SK-N-SH (cell line): ENCODE measurements around the gene CUEDC2. TPM values are rescaled to one million over a fixed set of nuclear protein-coding genes. Genes with fewer than 3 reads are reported as not detected.

Experiments used
- CTCF ChIA-PET: fragments of 300-600, 350-600 bp; formaldehyde crosslinking; extraction: SDS; loops from one replicate; lab custom pipeline; 2021; lab: Yijun Ruan, JAX
- POLR2A ChIA-PET: fragments of 350-600 bp; sonication (Branson Sonifier 250); formaldehyde crosslinking; extraction: SDS; loops from one replicate; lab custom pipeline; 2020; ENCODE audit warnings: antibody characterized with exemption, inconsistent platforms; lab: Yijun Ruan, JAX
- DNase-seq: peaks from one replicate; pipeline ENCODE4 v3.0.0; 2012
- H2AFZ ChIP-seq: fragments of 200-600 bp; sonication (generic); 2 replicates; pipeline ENCODE4 v1.8.1; 2016; ENCODE audit warnings: antibody characterized with exemption, mild to moderate bottlenecking, low read depth
- H3F3A ChIP-seq: fragments of 200-600 bp; sonication (generic); replicated peaks from 2 replicates; pipeline ENCODE3; 2016; ENCODE audit warnings: antibody characterized with exemption, mild to moderate bottlenecking; ENCODE audit not compliant: insufficient read depth
- H3K27ac ChIP-seq, 2 experiments: fragments of 200-500 bp in 1 of 2; fragments of 200-600 bp in 1 of 2; sonication (Bioruptor generic) in 1 of 2; sonication (generic), shearing (Covaris generic) in 1 of 2; 2 replicates each; pipeline versions ENCODE4 v1.5.1 to v1.6.1; 2014 to 2016; ENCODE audit warnings: low read depth in 2 of 2, inconsistent platforms in 1 of 2, low read length in 1 of 2, mild to moderate bottlenecking in 1 of 2, mixed read lengths in 1 of 2
- H3K27me3 ChIP-seq: fragments of 200-600 bp; sonication (generic), shearing (Covaris generic); 2 replicates; pipeline ENCODE4 v1.6.1; 2016; ENCODE audit warnings: mixed run types; ENCODE audit not compliant: insufficient read depth
- H3K36me3 ChIP-seq, 2 experiments: fragments of 200-500 bp in 1 of 2; fragments of 200-600 bp in 1 of 2; sonication (Bioruptor generic) in 1 of 2; sonication (generic) in 1 of 2; replicated peaks in 1 of 2; 2 replicates each; pipeline versions ENCODE3 to v1.5.1; 2014 to 2016; ENCODE audit warnings: low read length in 1 of 2, mild to moderate bottlenecking in 1 of 2; ENCODE audit not compliant: insufficient read depth in 2 of 2, control insufficient read depth in 1 of 2
- H3K4me1 ChIP-seq, 2 experiments: fragments of 200-500 bp in 1 of 2; fragments of 200-600 bp in 1 of 2; sonication (Bioruptor generic) in 1 of 2; sonication (generic), shearing (Covaris generic) in 1 of 2; 2 replicates each; pipeline versions ENCODE4 v1.5.1 to v1.6.1; 2014 to 2016; ENCODE audit warnings: low read depth in 1 of 2, low read length in 1 of 2, mixed run types in 1 of 2; ENCODE audit not compliant: insufficient read depth in 2 of 2, control insufficient read depth in 1 of 2
- H3K4me2 ChIP-seq: fragments of 200-600 bp; sonication (generic), shearing (Covaris generic); 2 replicates; pipeline ENCODE4 v1.6.1; 2017; ENCODE audit warnings: mixed run types
- H3K4me3 ChIP-seq, 2 experiments: fragments of 200-500 bp in 1 of 2; fragments of 200-600 bp in 1 of 2; sonication (Bioruptor generic) in 1 of 2; sonication (generic), shearing (Covaris generic) in 1 of 2; 2 replicates each; pipeline versions ENCODE4 v1.5.1 to v1.8.1; 2014 to 2016; ENCODE audit warnings: low read depth in 2 of 2, inconsistent platforms in 1 of 2, low read length in 1 of 2, mild to moderate bottlenecking in 1 of 2, mixed read lengths in 1 of 2, moderate library complexity in 1 of 2
- H3K79me2 ChIP-seq: fragments of 200-600 bp; sonication (generic); 2 replicates; pipeline ENCODE4 v1.8.1; 2017; ENCODE audit warnings: mild to moderate bottlenecking; ENCODE audit not compliant: insufficient read depth
- H3K9ac ChIP-seq: fragments of 200-600 bp; sonication (generic); 2 replicates; pipeline ENCODE4 v1.6.1; 2017; ENCODE audit warnings: mixed run types
- H3K9me2 ChIP-seq: fragments of 200-600 bp; sonication (generic); 2 replicates; pipeline ENCODE4 v1.6.1; 2017; ENCODE audit warnings: mixed run types
- H3K9me3 ChIP-seq: fragments of 200-600 bp; sonication (generic); 2 replicates; pipeline ENCODE4 v1.6.1; 2017; ENCODE audit warnings: mixed run types, mild to moderate bottlenecking, moderate library complexity
- H4K20me1 ChIP-seq: fragments of 200-600 bp; sonication (generic); 2 replicates; pipeline ENCODE4 v1.6.1; 2017; ENCODE audit warnings: mild to moderate bottlenecking, mixed run types; ENCODE audit not compliant: insufficient read depth
- FOXJ3 ChIP-seq: sonication (generic); formaldehyde crosslinking; IDR thresholded peaks from 2 replicates; pipeline ENCODE4 v1.5.1; 2020; ENCODE audit warnings: mild to moderate bottlenecking, missing genetic modification reagents
- GATA2 ChIP-seq: sonication (generic); formaldehyde crosslinking; IDR thresholded peaks from 2 replicates; pipeline ENCODE4 v1.5.0; 2020; ENCODE audit warnings: mild to moderate bottlenecking, missing genetic modification reagents
- POLR2AphosphoS5 ChIP-seq: IDR thresholded peaks from 2 replicates; pipeline ENCODE4 v1.6.1; 2012; ENCODE audit warnings: low read depth, low read length
- SIN3A ChIP-seq: IDR thresholded peaks from 2 replicates; pipeline ENCODE4 v1.6.1; 2012; ENCODE audit warnings: low read depth, mild to moderate bottlenecking, low read length, moderate library complexity, borderline replicate concordance
- WGBS: methylation state at CpG from one replicate; pipeline ENCODE4 v1.1.6; 2017; ENCODE audit warnings: low lambda C conversion rate; 5-methylcytosine and 5-hydroxymethylcytosine counted together
- polyA plus RNA-seq, 3 experiments: library from polyadenylated mRNA; depleted of rRNA; stranded (reverse); fragments of >200 nt; gene quantifications; 2 replicates each; pipeline ENCODE4 v1.2.3, GENCODE V29; 2012
- TF ChIP-seq, protein P1 (sequence below): IDR thresholded peaks from 2 replicates; pipeline ENCODE4 v1.4.0; 2012; ENCODE audit warnings: low read depth, borderline replicate concordance

CUEDC2 gene
- polyA plus RNA-seq, 1 of the 3 experiments (the other 2 are of a cell fraction): 162 TPM

- H3K27me3 ChIP-seq: no peaks in the 10 kb centered on the region
- no peaks in the 10 kb centered on the region for H3K4me1 ChIP-seq
- H3K36me3 ChIP-seq: peaks cover 14 to 19% of the 10 kb centered on the region in 2 experiments
- ChIA-PET CTCF (interaction anchor here (1.0 to 1.3 kb wide), 3 partner anchors 53 to 107 kb away, joined by 3 read pairs; no protein-coding TSS in a partner anchor), POLR2A (no interaction called here)
- no peak overlapping the region for H3K9ac ChIP-seq
- no peak overlapping the region for H3K27ac ChIP-seq
- H3K79me2 ChIP-seq: no peaks in the 10 kb centered on the region
- no peak for DNase-seq
- H3F3A ChIP-seq: peaks cover 15% of the 10 kb centered on the region
- TF ChIP-seq GATA2 (CRISPR knock-in tag): no peak
- no peak overlapping the region for H2AFZ ChIP-seq
- no peaks in the 10 kb centered on the region for H3K9me3 ChIP-seq
- H3K4me3 ChIP-seq: no peak overlapping the region
- peaks cover 3% of the 10 kb centered on the region; the same call in 1 of the 2 replicates for H4K20me1 ChIP-seq
- 83% methylated on average over 7 of the region's 9 CpGs for WGBS
- no peaks in the 10 kb centered on the region for H3K9me2 ChIP-seq
- no peak overlapping the region for H3K4me2 ChIP-seq
Measured at GRCh38 chr10:102476466-102477141, 44.2 kb upstream of the CUEDC2 start.

GRCh38 chr10:102475451-102476040 lies 43.2 kb upstream of the CUEDC2 start:
- TF ChIP-seq SIN3A (no peak), FOXJ3 (no peak), POLR2AphosphoS5 (0 out of 2 replicates have a peak, but pooled peaks have one; percentile 7)
- TF ChIP-seq, protein P1, sequence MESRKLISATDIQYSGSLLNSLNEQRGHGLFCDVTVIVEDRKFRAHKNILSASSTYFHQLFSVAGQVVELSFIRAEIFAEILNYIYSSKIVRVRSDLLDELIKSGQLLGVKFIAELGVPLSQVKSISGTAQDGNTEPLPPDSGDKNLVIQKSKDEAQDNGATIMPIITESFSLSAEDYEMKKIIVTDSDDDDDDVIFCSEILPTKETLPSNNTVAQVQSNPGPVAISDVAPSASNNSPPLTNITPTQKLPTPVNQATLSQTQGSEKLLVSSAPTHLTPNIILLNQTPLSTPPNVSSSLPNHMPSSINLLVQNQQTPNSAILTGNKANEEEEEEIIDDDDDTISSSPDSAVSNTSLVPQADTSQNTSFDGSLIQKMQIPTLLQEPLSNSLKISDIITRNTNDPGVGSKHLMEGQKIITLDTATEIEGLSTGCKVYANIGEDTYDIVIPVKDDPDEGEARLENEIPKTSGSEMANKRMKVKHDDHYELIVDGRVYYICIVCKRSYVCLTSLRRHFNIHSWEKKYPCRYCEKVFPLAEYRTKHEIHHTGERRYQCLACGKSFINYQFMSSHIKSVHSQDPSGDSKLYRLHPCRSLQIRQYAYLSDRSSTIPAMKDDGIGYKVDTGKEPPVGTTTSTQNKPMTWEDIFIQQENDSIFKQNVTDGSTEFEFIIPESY: no peak
- TF ChIP-seq, all 33 proteins: peak for 1
- 95% methylated on average over 9 of the region's 9 CpGs for WGBS
- Histone ChIP-seq H2AFZ (no peak overlapping the region), H3K27me3 (no peaks in the 10 kb centered on the region), H3K36me3 (peaks cover 8 to 14% of the 10 kb centered on the region in 2 experiments), H3K9me2 (no peaks in the 10 kb centered on the region), H3K9ac (no peak overlapping the region), H3F3A (peaks cover 15% of the 10 kb centered on the region), H3K4me1 (no peaks in the 10 kb centered on the region), H3K4me2 (no peak overlapping the region), H3K79me2 (no peaks in the 10 kb centered on the region), H3K9me3 (no peaks in the 10 kb centered on the region), H3K4me3 (no peak overlapping the region), H4K20me1 (peaks cover 3% of the 10 kb centered on the region; the same call in 1 of the 2 replicates), H3K27ac (no peak overlapping the region)
- ChIA-PET CTCF (no interaction called here), POLR2A (interaction anchor here (1.6 kb wide), 1 partner anchor 72 kb away, joined by 4 read pairs; no protein-coding TSS in a partner anchor)
- DNase-seq: no peak
